Mucosa of descending colon (tissue), 3 donors: ENCODE measurements around the gene CHTF8. TPM values are rescaled to one million over a fixed set of nuclear protein-coding genes. Genes with fewer than 3 reads are reported as not detected.
A peak's percentile ranks its signal among the peaks of the same experiment; 100 is the strongest.
"Not testable (repeated sequence)": the region's sequence is repeated elsewhere in the genome, so short reads cannot be mapped to it uniquely, and the experiment has no call there.

Experiments
- ATAC-seq: fragments of 200-7000 bp; cut with Tn5 transposase; one replicate; pipeline ENCODE4 v1.9.1; 2020; ENCODE audit warnings: mild to moderate bottlenecking, moderate library complexity
- DNase-seq, 3 donors: peaks; one replicate each; pipeline ENCODE4 v3.0.0-alpha.2; 2020
- H3K36me3 ChIP-seq: fragments of 200-600 bp; one replicate; pipeline ENCODE4 v1.8.0; 2021; ENCODE audit warnings: low read depth, mild to moderate bottlenecking
- H3K4me1 ChIP-seq: fragments of 200-600 bp; one replicate; pipeline ENCODE4 v1.8.0; 2021; ENCODE audit warnings: low read depth, mild to moderate bottlenecking
- H3K4me3 ChIP-seq: fragments of 200-600 bp; one replicate; pipeline ENCODE4 v1.8.0; 2021; ENCODE audit warnings: mild to moderate bottlenecking
- H3K9me3 ChIP-seq: fragments of 200-600 bp; one replicate; pipeline ENCODE4 v1.8.0; 2021; ENCODE audit warnings: mild to moderate bottlenecking
- CTCF ChIP-seq: fragments of 200-600 bp; IDR thresholded peaks from one replicate; pipeline ENCODE4 v1.8.0; 2022; ENCODE audit warnings: antibody characterized with exemption, mild to moderate bottlenecking
- intact Hi-C, 2 donors: fragments of 100-400 bp; cut with DNase I in 1 of 2; cut with micrococcal nuclease in 1 of 2; formaldehyde crosslinking; loops; one replicate each; pipeline versions ENCODE4 v1.11.0 to v1.11.1; 2022; cut with DNase I, micrococcal nuclease
- total RNA-seq, 3 donors: library from RNA; stranded (reverse); fragmentation: NEBNext Ultra II Directional in 2 of 3; extraction: Animal tissue kit (Norgen Biotek cat#: 25700) in 2 of 3; gene quantifications; one replicate each; pipeline versions ENCODE4 v1.2.1 to v1.2.4, GENCODE V29; 2021 to 2023
- donor health status: DM: no; HTN: no; CAD: no; lungs with moderate emphysema.
- donor health status: DM: no; HTN: no; CAD: no.
- donor health status: DM: no; HTN: yes; CAD: no.

Gene CHTF8
- total RNA-seq, 3 donors from 2014 or later = 88.5 to 107 (median 94.5) TPM

GRCh38 chr16:69131839-69132423 is 457 bp downstream of the CHTF8 start:
- no peak for TF ChIP-seq CTCF
- Histone ChIP-seq H3K4me3 (peak overlapping the region; percentile 72), H3K9me3 (no peaks in the 10 kb centered on the region), H3K4me1 (peaks cover 15% of the 10 kb centered on the region), H3K36me3 (no peaks in the 10 kb centered on the region)
- intact Hi-C loops = no loop called here
- DNase-seq (peak; percentile 75 to 87 (median 86)), ATAC-seq (peak; percentile 81)

GRCh38 chr16:69131167-69131838 is 1.1 kb downstream of the CHTF8 start:
- H3K4me1 ChIP-seq = peaks cover 15% of the 10 kb centered on the region
- H3K36me3 ChIP-seq = no peaks in the 10 kb centered on the region
- TF ChIP-seq CTCF = no peak
- DNase-seq (peak in 1 of 3 donors; percentile 15), ATAC-seq (peak; percentile 1)
- H3K9me3 ChIP-seq = no peaks in the 10 kb centered on the region
- intact Hi-C loops = no loop called here
- H3K4me3 ChIP-seq = peak overlapping the region; percentile 72

- peaks cover 15% of the 10 kb centered on the region for H3K4me1 ChIP-seq
- intact Hi-C loops = no loop called here
These were observed 1.9 kb downstream of the CHTF8 start for GRCh38 chr16:69130461-69130860.

GRCh38 chr16:69127966-69128510 is 4.3 kb downstream of the CHTF8 start:
- no peak for TF ChIP-seq CTCF

More at GRCh38 chr16:69130461-69130860, 1.9 kb downstream of the CHTF8 start:
- DNase-seq (no peak), ATAC-seq (no peak)
- no peak for TF ChIP-seq CTCF
- Histone ChIP-seq H3K36me3 (no peaks in the 10 kb centered on the region), H3K4me3 (no peak overlapping the region), H3K9me3 (no peaks in the 10 kb centered on the region)

GRCh38 chr16:69126801-69127200 is 5.6 kb downstream of the CHTF8 start:
- not testable (repeated sequence) for ATAC-seq, H3K4me3 ChIP-seq, H3K36me3 ChIP-seq, DNase-seq, H3K4me1 ChIP-seq, H3K9me3 ChIP-seq
- intact Hi-C loops = loop anchor here in 1 of 2 donors (10.0 kb wide), 1 partner anchor 602 kb away; no protein-coding TSS in a partner anchor

More at GRCh38 chr16:69127966-69128510, 4.3 kb downstream of the CHTF8 start:
- Histone ChIP-seq H3K4me1 (peaks cover under 1% of the 10 kb centered on the region), H3K9me3 (no peaks in the 10 kb centered on the region), H3K36me3 (no peaks in the 10 kb centered on the region), H3K4me3 (no peak overlapping the region)
- DNase-seq = peak in 1 of 3 donors; percentile 13
- ATAC-seq = no peak
- intact Hi-C loops = loop anchor here in 1 of 2 donors (10.0 kb wide), 1 partner anchor 603 kb away; no protein-coding TSS in a partner anchor

GRCh38 chr16:69126221-69126620 is 6.2 kb downstream of the CHTF8 start:
- Histone ChIP-seq H3K9me3 (no peaks in the 10 kb centered on the region), H3K36me3 (no peaks in the 10 kb centered on the region), H3K4me3 (no peak overlapping the region), H3K4me1 (no peaks in the 10 kb centered on the region)
- intact Hi-C loops = loop anchor here in 1 of 2 donors (10.0 kb wide), 1 partner anchor 601 kb away; no protein-coding TSS in a partner anchor
- ATAC-seq (no peak), DNase-seq (no peak)
- TF ChIP-seq CTCF = no peak

GRCh38 chr16:69124961-69125360 is 7.4 kb downstream of the CHTF8 start:
- not testable (repeated sequence) for H3K36me3 ChIP-seq, H3K4me1 ChIP-seq, H3K9me3 ChIP-seq, H3K4me3 ChIP-seq, ATAC-seq
- intact Hi-C loops = loop anchor here in 1 of 2 donors (10.0 kb wide), 1 partner anchor 600 kb away; no protein-coding TSS in a partner anchor
- DNase-seq = peak in 1 of 3 donors; percentile 9

- not testable (repeated sequence) for ATAC-seq, DNase-seq, H3K36me3 ChIP-seq, H3K4me3 ChIP-seq, H3K9me3 ChIP-seq, H3K4me1 ChIP-seq
- intact Hi-C loops = loop anchor here in 1 of 2 donors (10.0 kb wide), 1 partner anchor 600 kb away; no protein-coding TSS in a partner anchor
These were observed 8.0 kb downstream of the CHTF8 start for GRCh38 chr16:69124406-69124805.
